HepG2 (cell line): ENCODE results near the gene PEX3. TPM values are rescaled to one million over a fixed set of nuclear protein-coding genes. Genes with fewer than 3 reads are reported as not detected.
A peak's percentile ranks its signal among the peaks of the same experiment; 100 is the strongest.

Experiments used
- ATF2 ChIP-seq: sonication (generic); formaldehyde crosslinking; IDR thresholded peaks from 2 replicates; pipeline ENCODE4 v1.4.0; 2020; ENCODE audit warnings: missing genetic modification reagents
- CHD4 ChIP-seq: fragments of 200-600 bp; sonication (generic); IDR thresholded peaks from 2 replicates; pipeline ENCODE4 v1.7.0; 2017; ENCODE audit warnings: mild to moderate bottlenecking, low read length, borderline replicate concordance
- FOXA1 ChIP-seq, 2 experiments: fragments of 450-650 bp in 1 of 2; sonication (generic) in 1 of 2; formaldehyde crosslinking in 1 of 2; IDR thresholded peaks; 2 replicates each; pipeline versions ENCODE4 v1.4.0 to v1.6.1; 2016 to 2020; ENCODE audit warnings: missing genetic modification reagents in 1 of 2
- IKZF4 ChIP-seq: sonication (generic); formaldehyde crosslinking; IDR thresholded peaks from 2 replicates; pipeline ENCODE4 v1.5.1; 2020; ENCODE audit warnings: borderline replicate concordance, mild to moderate bottlenecking, low read depth, missing genetic modification reagents; ENCODE audit errors: not compliant biosample characterization
- MAFK ChIP-seq, 2 experiments: IDR thresholded peaks in 1 of 2; conservative IDR thresholded peaks in 1 of 2; 2 replicates each; pipeline ENCODE4 v1.6.1; 2011; ENCODE audit warnings: improper control_type of control experiment in 2 of 2, low read length in 2 of 2
- NAIF1 ChIP-seq: sonication (generic); formaldehyde crosslinking; IDR thresholded peaks from 2 replicates; pipeline ENCODE4 v1.5.0; 2020; ENCODE audit warnings: mild to moderate bottlenecking, missing genetic modification reagents, borderline replicate concordance
- NR2F2 ChIP-seq: IDR thresholded peaks from 2 replicates; pipeline ENCODE4 v1.6.1; 2012; ENCODE audit warnings: low read depth, inconsistent platforms, borderline replicate concordance
- NR3C1 ChIP-seq: sonication (generic); formaldehyde crosslinking; IDR thresholded peaks from 2 replicates; pipeline ENCODE4 v1.4.0; 2020; ENCODE audit warnings: missing genetic modification reagents
- SIX4 ChIP-seq: sonication (generic); formaldehyde crosslinking; IDR thresholded peaks from 2 replicates; pipeline ENCODE4 v1.4.0; 2020; ENCODE audit warnings: missing genetic modification reagents
- SYNCRIP ChIP-seq: fragments of 200-400 bp; formaldehyde crosslinking; IDR thresholded peaks from 2 replicates; pipeline ENCODE4 v1.6.1; 2018; ENCODE audit warnings: mild to moderate bottlenecking, low read depth, low read length; ENCODE audit not compliant: insufficient read depth
- TEF ChIP-seq: sonication (generic); formaldehyde crosslinking; IDR thresholded peaks from 2 replicates; pipeline ENCODE4 v1.5.0; 2020; ENCODE audit warnings: missing genetic modification reagents
- TFE3 ChIP-seq: IDR thresholded peaks from 2 replicates; pipeline ENCODE4 v1.6.1; 2016
- ZNF12 ChIP-seq: sonication (generic); formaldehyde crosslinking; IDR thresholded peaks from 2 replicates; pipeline ENCODE4 v1.5.0; 2020; ENCODE audit warnings: missing genetic modification reagents
- ZNF124 ChIP-seq: sonication (generic); formaldehyde crosslinking; IDR thresholded peaks from 2 replicates; pipeline ENCODE4 v1.4.0; 2020; ENCODE audit warnings: missing genetic modification reagents
- ZNF331 ChIP-seq: sonication (generic); formaldehyde crosslinking; IDR thresholded peaks from 2 replicates; pipeline ENCODE4 v1.4.0; 2020; ENCODE audit warnings: missing genetic modification reagents
- ZNF609 ChIP-seq: sonication (generic); formaldehyde crosslinking; IDR thresholded peaks from 2 replicates; pipeline ENCODE4 v1.4.0; 2020; ENCODE audit warnings: mild to moderate bottlenecking, missing genetic modification reagents, borderline replicate concordance
- polyA plus RNA-seq, 8 experiments: library from polyadenylated mRNA; depleted of rRNA in 3 of 8; stranded (reverse) in 7 of 8; unstranded in 1 of 8; fragments of >200 nt; fragmentation: Illumina TruSeq in 4 of 8; extraction: Trizol in 4 of 8; gene quantifications; 2 replicates each; pipeline versions ENCODE4 v1.2.1 to v1.2.3, GENCODE V29; 2011 to 2016; ENCODE audit warnings: low read depth in 4 of 8, missing spikeins in 1 of 8, mixed read lengths in 1 of 8; ENCODE audit not compliant: insufficient read depth in 1 of 8
- total RNA-seq, 5 experiments: library from RNA; depleted of rRNA; stranded (reverse); fragments of >200 nt; fragmentation: Illumina TruSeq; extraction: Trizol; gene quantifications; 2 replicates each; pipeline ENCODE4 v1.2.3, GENCODE V29; 2016; ENCODE audit warnings: low read depth in 1 of 5
- TF ChIP-seq, protein P1 (sequence below): sonication (generic); formaldehyde crosslinking; IDR thresholded peaks from 2 replicates; pipeline ENCODE4 v1.9.0; 2021; ENCODE audit warnings: missing genetic modification reagents, borderline replicate concordance

Gene PEX3
- total and polyA plus RNA-seq, 2 of the 13 experiments (the other 11 are each of a cell fraction or from before 2014, with no cell fraction given): 30.9 to 40.8 TPM

DNA sequence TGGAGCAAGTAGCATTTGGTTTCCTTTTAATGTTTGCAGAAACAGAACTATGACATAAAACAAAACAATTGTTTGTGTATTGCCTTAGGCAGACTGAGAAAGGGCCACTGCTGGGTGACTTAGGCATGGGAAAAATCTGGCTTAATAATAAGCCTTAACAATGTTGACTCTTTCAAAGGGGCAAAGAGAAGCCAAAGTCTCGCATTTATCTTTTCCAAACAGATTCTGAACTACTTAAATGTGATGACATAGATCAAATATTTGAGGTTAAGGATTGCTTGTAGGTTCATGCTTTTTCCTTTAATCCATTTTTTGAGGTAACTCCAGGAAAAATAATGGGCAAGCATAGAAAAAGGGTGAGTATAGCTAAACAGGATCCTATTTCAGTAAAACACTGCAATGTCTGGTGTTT is 39.7 kb upstream of the PEX3 start (continued):
- peak; percentile 98 for TF ChIP-seq ZNF609 (CRISPR knock-in tag)
- TF ChIP-seq TEF (CRISPR knock-in tag): 0 out of 2 replicates have a peak, but pooled peaks have one; percentile 37
- TF ChIP-seq NR2F2: peak; percentile 97
- peak; percentile 73 for TF ChIP-seq SIX4 (CRISPR knock-in tag)
- no peak for TF ChIP-seq NR3C1 (CRISPR knock-in tag)
- TF ChIP-seq MAFK (conservative IDR thresholded peaks at IDR 0.05 in 1 of 2, IDR thresholded peaks at IDR 0.05 in 1 of 2; ENCODE audit: low read length in 2 of 2): peak; percentile 46 to 78; a peak in 2 of 4 replicates
- TF ChIP-seq ATF2 (CRISPR knock-in tag): peak; percentile 88
- no peak for TF ChIP-seq SYNCRIP
- peak; percentile 84 for TF ChIP-seq ZNF331 (CRISPR knock-in tag)
- TF ChIP-seq CHD4: no peak
- TF ChIP-seq FOXA1 (IDR thresholded peaks at IDR 0.05): no peak
- TF ChIP-seq FOXA1 (CRISPR knock-in tag; IDR thresholded peaks at IDR 0.05): peak; percentile 86
- TF ChIP-seq NAIF1: peak; percentile 37; the same call in 1 of the 2 replicates
- no peak for TF ChIP-seq ZNF12
- TF ChIP-seq, protein P1, sequence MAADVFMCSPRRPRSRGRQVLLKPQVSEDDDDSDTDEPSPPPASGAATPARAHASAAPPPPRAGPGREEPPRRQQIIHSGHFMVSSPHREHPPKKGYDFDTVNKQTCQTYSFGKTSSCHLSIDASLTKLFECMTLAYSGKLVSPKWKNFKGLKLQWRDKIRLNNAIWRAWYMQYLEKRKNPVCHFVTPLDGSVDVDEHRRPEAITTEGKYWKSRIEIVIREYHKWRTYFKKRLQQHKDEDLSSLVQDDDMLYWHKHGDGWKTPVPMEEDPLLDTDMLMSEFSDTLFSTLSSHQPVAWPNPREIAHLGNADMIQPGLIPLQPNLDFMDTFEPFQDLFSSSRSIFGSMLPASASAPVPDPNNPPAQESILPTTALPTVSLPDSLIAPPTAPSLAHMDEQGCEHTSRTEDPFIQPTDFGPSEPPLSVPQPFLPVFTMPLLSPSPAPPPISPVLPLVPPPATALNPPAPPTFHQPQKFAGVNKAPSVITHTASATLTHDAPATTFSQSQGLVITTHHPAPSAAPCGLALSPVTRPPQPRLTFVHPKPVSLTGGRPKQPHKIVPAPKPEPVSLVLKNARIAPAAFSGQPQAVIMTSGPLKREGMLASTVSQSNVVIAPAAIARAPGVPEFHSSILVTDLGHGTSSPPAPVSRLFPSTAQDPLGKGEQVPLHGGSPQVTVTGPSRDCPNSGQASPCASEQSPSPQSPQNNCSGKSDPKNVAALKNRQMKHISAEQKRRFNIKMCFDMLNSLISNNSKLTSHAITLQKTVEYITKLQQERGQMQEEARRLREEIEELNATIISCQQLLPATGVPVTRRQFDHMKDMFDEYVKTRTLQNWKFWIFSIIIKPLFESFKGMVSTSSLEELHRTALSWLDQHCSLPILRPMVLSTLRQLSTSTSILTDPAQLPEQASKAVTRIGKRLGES (CRISPR knock-in tag): 0 out of 2 replicates have a peak, but pooled peaks have one; percentile 28
- peak; percentile 86; the same call in 1 of the 2 replicates for TF ChIP-seq ZNF124 (CRISPR knock-in tag)
- TF ChIP-seq IKZF4 (CRISPR knock-in tag): no peak
- 0 out of 2 replicates have a peak, but pooled peaks have one; percentile 56 for TF ChIP-seq TFE3
